Endothelial cell of umbilical vein (primary cell): Measurements from ENCODE around the gene N4BP2L1. TPM values are rescaled to one million over a fixed set of nuclear protein-coding genes. Genes with fewer than 3 reads are reported as not detected.

Experiments used
- BruUV-seq: library from RNA; stranded (reverse); fragments of 400-500 nt; replicated peaks from 2 replicates; lab custom pipeline; 2021; lab: Mats Ljungman, UMichigan
- CTCF ChIA-PET: fragments of 300-600, 350-600 bp; sonication (Branson Sonifier 250); formaldehyde crosslinking; loops from one replicate; lab custom pipeline; 2021; ENCODE audit warnings: antibody characterized with exemption, inconsistent platforms; lab: Charles Lee
- POLR2A ChIA-PET: fragments of 300-600, 350-600 bp; sonication (Branson Sonifier 250); formaldehyde crosslinking; loops from one replicate; lab custom pipeline; 2021; ENCODE audit warnings: antibody characterized with exemption, inconsistent platforms; lab: Charles Lee
- DNase-seq: peaks from one replicate; pipeline ENCODE4 v3.0.0-alpha.2; 2011; ENCODE audit warnings: low read depth, low spot score
- FAIRE-seq: peaks from 2 replicates; lab custom pipeline; 2011; peaks lifted over from hg19 to GRCh38; lab: Jason Lieb, UNC
- H2AFZ ChIP-seq: 2 replicates; pipeline ENCODE4 v1.6.0; 2012; ENCODE audit warnings: low read depth, low read length, control low read depth, inconsistent platforms
- H3K27ac ChIP-seq: 2 replicates; pipeline ENCODE4 v1.5.1; 2011; ENCODE audit warnings: low read depth, mild to moderate bottlenecking, control low read depth, low read length, moderate library complexity; ENCODE audit not compliant: insufficient read depth
- H3K27me3 ChIP-seq, 2 experiments: 2 replicates each; pipeline versions ENCODE4 v1.6.0 to v1.6.1; 2011; ENCODE audit warnings: low read length in 2 of 2, mixed read lengths in 1 of 2; ENCODE audit not compliant: control insufficient read depth in 2 of 2, insufficient read depth in 2 of 2
- H3K36me3 ChIP-seq, 2 experiments: 2 replicates in 1 of 2; 3 replicates in 1 of 2; pipeline ENCODE4 v1.5.1; 2011; ENCODE audit warnings: low read length in 2 of 2, mild to moderate bottlenecking in 1 of 2, moderate library complexity in 1 of 2; ENCODE audit not compliant: control insufficient read depth in 2 of 2, insufficient read depth in 2 of 2; ENCODE audit errors: extremely low read depth in 1 of 2
- H3K4me1 ChIP-seq: 3 replicates; pipeline ENCODE4 v1.5.1; 2011; ENCODE audit warnings: mild to moderate bottlenecking, low read length; ENCODE audit not compliant: control insufficient read depth, insufficient read depth; ENCODE audit errors: extremely low read depth
- H3K4me2 ChIP-seq: 2 replicates; pipeline ENCODE4 v1.6.1; 2011; ENCODE audit warnings: low read length, control low read depth, mixed read lengths; ENCODE audit not compliant: insufficient read depth
- H3K4me3 ChIP-seq, 3 experiments: fragments of 200-600 bp in 1 of 3; sonication (generic), shearing (Covaris generic) in 1 of 3; replicated peaks in 1 of 3; 2 replicates each; pipeline ENCODE4 v1.5.1; 2011 to 2016; ENCODE audit warnings: control low read depth in 3 of 3, low read length in 3 of 3, mild to moderate bottlenecking in 2 of 3, inconsistent platforms in 1 of 3, low read depth in 1 of 3, moderate library complexity in 1 of 3; ENCODE audit not compliant: insufficient read depth in 1 of 3
- H3K79me2 ChIP-seq: 2 replicates; pipeline ENCODE4 v1.6.0; 2012; ENCODE audit warnings: low read length, inconsistent platforms; ENCODE audit not compliant: control insufficient read depth, insufficient read depth
- H3K9ac ChIP-seq: replicated peaks from 2 replicates; pipeline ENCODE3; 2011; ENCODE audit warnings: low read length, control low read depth; ENCODE audit not compliant: insufficient read depth; ENCODE audit errors: extremely low read depth
- H3K9me1 ChIP-seq: replicated peaks from 3 replicates; pipeline ENCODE4 v1.6.0; 2011; ENCODE audit warnings: mild to moderate bottlenecking, low read length; ENCODE audit not compliant: control insufficient read depth, insufficient read depth; ENCODE audit errors: extremely low read depth
- H3K9me3 ChIP-seq: replicated peaks from 2 replicates; pipeline ENCODE4 v1.5.1; 2012; ENCODE audit warnings: low read length, inconsistent platforms; ENCODE audit not compliant: control insufficient read depth, insufficient read depth
- H4K20me1 ChIP-seq: replicated peaks from 2 replicates; pipeline ENCODE3; 2011; ENCODE audit warnings: mild to moderate bottlenecking, low read length; ENCODE audit not compliant: control insufficient read depth, insufficient read depth; ENCODE audit errors: extremely low read depth
- CTCF ChIP-seq, 2 donors: IDR thresholded peaks; 1 replicate in 1 of 2; 2 replicates in 1 of 2; pipeline ENCODE4 v1.5.1; 2011; ENCODE audit warnings: low read length in 2 of 2, mild to moderate bottlenecking in 2 of 2, moderate library complexity in 2 of 2, control low read depth in 1 of 2, inconsistent platforms in 1 of 2, low read depth in 1 of 2; ENCODE audit not compliant: insufficient read depth in 1 of 2; ENCODE audit errors: extremely low read depth in 1 of 2
- EZH2 ChIP-seq: IDR thresholded peaks from 2 replicates; pipeline ENCODE4 v1.6.1; 2012; ENCODE audit warnings: borderline replicate concordance, low read depth, mild to moderate bottlenecking, moderate library complexity, low read length, inconsistent platforms; ENCODE audit not compliant: severe bottlenecking
- FOS ChIP-seq: IDR thresholded peaks from 2 replicates; pipeline ENCODE4 v1.6.1; 2011; ENCODE audit warnings: mild to moderate bottlenecking, low read length, moderate library complexity, borderline replicate concordance; ENCODE audit not compliant: insufficient read depth
- GATA2 ChIP-seq: IDR thresholded peaks from 2 replicates; pipeline ENCODE4 v1.7.0; 2011; ENCODE audit warnings: low read depth, mild to moderate bottlenecking, moderate library complexity, mixed read lengths, low read length; ENCODE audit not compliant: insufficient read length, insufficient read depth
- JUN ChIP-seq: IDR thresholded peaks from 2 replicates; pipeline ENCODE4 v1.6.1; 2011; ENCODE audit warnings: borderline replicate concordance, low read depth; ENCODE audit not compliant: insufficient read length, insufficient read depth
- MAX ChIP-seq: IDR thresholded peaks from 2 replicates; pipeline ENCODE4 v1.6.1; 2011; ENCODE audit not compliant: insufficient read depth, insufficient read length
- MYC ChIP-seq: IDR thresholded peaks from one replicate; pipeline ENCODE4 v1.6.1; 2011; ENCODE audit warnings: mild to moderate bottlenecking, low read depth, low read length
- POLR2A ChIP-seq: IDR thresholded peaks from 2 replicates; pipeline ENCODE4 v1.6.1; 2012; ENCODE audit warnings: low read depth, mild to moderate bottlenecking, control low read depth, low read length
- POLR2AphosphoS5 ChIP-seq: IDR thresholded peaks from 2 replicates; pipeline ENCODE4 v1.6.1; 2012; ENCODE audit warnings: low read depth, mild to moderate bottlenecking, control low read depth, low read length, moderate library complexity; ENCODE audit not compliant: insufficient read depth
- dilution Hi-C: fragments of 300-500 bp; cut with MboI; formaldehyde crosslinking; loops from one replicate; pipeline ENCODE4 v1.15.0; 2019; ENCODE audit warnings: low sequenced_read_pairs; ENCODE audit not compliant: extremely low pct_ligation_motif_present
- intact Hi-C: fragments of 100-400 bp; cut with micrococcal nuclease; formaldehyde crosslinking; loops from one replicate; pipeline ENCODE4 v1.10.0; 2022
- polyA plus RNA-seq, 4 experiments: library from polyadenylated mRNA; depleted of rRNA in 3 of 4; stranded (reverse) in 3 of 4; unstranded in 1 of 4; fragments of >200 nt; gene quantifications; 2 replicates each; pipeline versions ENCODE4 v1.2.1 to v1.2.3, GENCODE V29; 2011 to 2012; ENCODE audit warnings: missing spikeins in 1 of 4
- total RNA-seq: library from RNA; stranded (reverse); gene quantifications from 2 replicates; pipeline ENCODE4 v1.2.3, GENCODE V29; 2021

The N4BP2L1 gene
- total and polyA plus RNA-seq, 2 donors (not counting 3 experiments of a cell fraction or from before 2014, with no cell fraction given), result 1.1 to 2.1 TPM

DNA sequence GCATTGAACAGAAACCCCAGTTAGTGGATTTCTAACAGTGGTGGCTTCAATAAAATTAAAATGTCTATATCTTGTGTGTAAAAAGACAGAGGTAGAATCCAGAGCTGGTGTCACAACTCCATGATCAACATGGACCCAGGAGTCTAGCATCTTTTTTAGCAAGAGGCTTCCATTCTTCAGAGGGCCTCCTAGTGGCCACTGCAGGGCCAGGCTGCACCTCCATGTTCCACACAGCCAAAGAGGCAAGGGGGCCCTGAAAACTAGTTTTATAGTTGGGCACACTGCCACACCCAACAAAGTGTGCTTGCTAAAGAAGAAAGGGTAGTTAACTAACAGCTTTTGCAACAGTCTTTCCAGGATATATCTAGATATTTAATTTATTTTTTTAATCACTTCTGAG is 12.9 kb downstream of the N4BP2L1 start:
- BruUV-seq, result no TSS peak
- no peaks in the 10 kb centered on the region for H3K27me3 ChIP-seq
- H3K4me3 ChIP-seq, result no peak overlapping the region
- no peaks in the 10 kb centered on the region for H3K9me3 ChIP-seq
- H3K4me1 ChIP-seq, result peaks cover 2% of the 10 kb centered on the region
- ChIA-PET CTCF (interaction anchor here (0.8 to 1.2 kb wide), 4 partner anchors 10 to 505 kb away, joined by 3 to 4 read pairs (median 3); no protein-coding TSS in a partner anchor), POLR2A (no interaction called here)
- no peak overlapping the region for H2AFZ ChIP-seq
- DNase-seq, result no peak
- intact Hi-C loops (no loop called here), dilution Hi-C loops (no loop called here)
- FAIRE-seq, result peak; percentile 49
- H3K4me2 ChIP-seq, result no peak overlapping the region
- H3K36me3 ChIP-seq, result no peaks in the 10 kb centered on the region
- TF ChIP-seq CTCF (IDR thresholded peaks at IDR 0.05; ENCODE audit: extremely low read depth in 1 of 2, insufficient read depth in 1 of 2, low read depth in 1 of 2, low read length in 2 of 2) (peak; percentile 52 to 58), POLR2A (no peak), JUN (no peak)
- no peaks in the 10 kb centered on the region for H3K79me2 ChIP-seq
- H3K27ac ChIP-seq, result no peak overlapping the region
- H4K20me1 ChIP-seq, result no peaks in the 10 kb centered on the region
- H3K9ac ChIP-seq, result no peak overlapping the region
- no peaks in the 10 kb centered on the region for H3K9me1 ChIP-seq

GRCh38 chr13:32414580-32414979 is 13.3 kb downstream of the N4BP2L1 start:
- Histone ChIP-seq H3K9ac (no peak overlapping the region), H3K36me3 (no peaks in the 10 kb centered on the region), H3K9me1 (no peaks in the 10 kb centered on the region), H4K20me1 (no peaks in the 10 kb centered on the region), H3K4me3 (no peak overlapping the region), H2AFZ (no peak overlapping the region), H3K4me1 (peaks cover 6% of the 10 kb centered on the region), H3K27ac (no peak overlapping the region), H3K79me2 (no peaks in the 10 kb centered on the region), H3K9me3 (no peaks in the 10 kb centered on the region), H3K4me2 (no peak overlapping the region), H3K27me3 (no peaks in the 10 kb centered on the region)
- intact Hi-C loops (no loop called here), dilution Hi-C loops (no loop called here)
- CTCF ChIA-PET, result interaction anchor here (0.8 to 1.2 kb wide), 4 partner anchors 10 to 505 kb away, joined by 3 to 4 read pairs (median 3); no protein-coding TSS in a partner anchor
- FAIRE-seq, result no peak
- POLR2A ChIA-PET, result no interaction called here
- TF ChIP-seq GATA2 (no peak), MAX (no peak), CTCF (IDR thresholded peaks at IDR 0.05; ENCODE audit: extremely low read depth in 1 of 2, insufficient read depth in 1 of 2, low read depth in 1 of 2, low read length in 2 of 2) (no peak), MYC (no peak), FOS (no peak), JUN (no peak), EZH2 (no peak), POLR2A (no peak), POLR2AphosphoS5 (no peak)
- BruUV-seq, result no TSS peak
- DNase-seq, result no peak
